HCT116 (cell line): Measurements from ENCODE around the gene OR10P1. TPM values are rescaled to one million over a fixed set of nuclear protein-coding genes. Genes with fewer than 3 reads are reported as not detected.

Experiments
- ATAC-seq: fragments of 200-7000 bp; cut with Tn5 transposase; 2 replicates; pipeline ENCODE4 v1.9.1; 2020; ENCODE audit warnings: mild to moderate bottlenecking, moderate library complexity
- BruUV-seq: library from RNA; stranded (reverse); fragments of 400-500 nt; replicated peaks from 2 replicates; lab custom pipeline; 2021; lab: Mats Ljungman, UMichigan
- CTCF ChIA-PET: fragments of 300-600 bp; sonication (Branson Sonifier 250); formaldehyde crosslinking; loops from one replicate; lab custom pipeline; 2021; ENCODE audit warnings: antibody characterized with exemption; lab: Charles Lee
- POLR2A ChIA-PET: fragments of 300-600, 350-600 bp; sonication (Branson Sonifier 250); formaldehyde crosslinking; loops from one replicate; lab custom pipeline; 2021; ENCODE audit warnings: antibody characterized with exemption; lab: Charles Lee
- RAD21 ChIA-PET, 2 experiments: fragments of 300-600 bp; sonication (Branson Sonifier 250); formaldehyde crosslinking; loops; one replicate each; lab custom pipeline; 2023; ENCODE audit warnings: low total read pairs in 2 of 2; ENCODE audit not compliant: uncharacterized antibody in 2 of 2, unreplicated experiment in 2 of 2, low non-redundant PET in 1 of 2; lab: Charles Lee
- DNase-seq: peaks from one replicate; pipeline ENCODE4 v3.0.0-alpha.2; 2010; ENCODE audit warnings: low read depth, low spot score
- H2AFZ ChIP-seq: fragments of 200-600 bp; shearing (Covaris generic), sonication (generic); 2 replicates; pipeline ENCODE4 v1.6.1; 2017; ENCODE audit warnings: low read depth, mixed run types, mixed read lengths, antibody characterized with exemption, low read length; ENCODE audit not compliant: poor library complexity, severe bottlenecking
- H3K27ac ChIP-seq: 2 replicates; pipeline ENCODE4 v1.5.1; 2012; ENCODE audit warnings: low read depth, low read length
- H3K27me3 ChIP-seq: fragments of 200-600 bp; sonication (generic); 2 replicates; pipeline ENCODE4 v1.6.1; 2016; ENCODE audit warnings: mixed run types, low read length, mixed read lengths; ENCODE audit not compliant: insufficient read depth
- H3K36me3 ChIP-seq, 2 experiments: fragments of 200-500 bp in 1 of 2; fragments of 200-600 bp in 1 of 2; sonication (Bioruptor generic) in 1 of 2; sonication (generic) in 1 of 2; 2 replicates each; pipeline versions ENCODE4 v1.5.1 to v1.6.1; 2014 to 2016; ENCODE audit warnings: low read length in 2 of 2, inconsistent platforms in 1 of 2, mixed read lengths in 1 of 2, mixed run types in 1 of 2; ENCODE audit not compliant: insufficient read depth in 2 of 2, control insufficient read depth in 1 of 2
- H3K4me1 ChIP-seq, 2 experiments: fragments of 200-600 bp in 1 of 2; sonication (generic) in 1 of 2; 2 replicates each; pipeline versions ENCODE4 v1.5.1 to v1.6.1; 2012 to 2017; ENCODE audit warnings: low read length in 2 of 2, inconsistent platforms in 1 of 2, mild to moderate bottlenecking in 1 of 2, mixed read lengths in 1 of 2, mixed run types in 1 of 2, moderate library complexity in 1 of 2; ENCODE audit not compliant: insufficient read depth in 2 of 2, control insufficient read depth in 1 of 2
- H3K4me2 ChIP-seq: fragments of 200-600 bp; sonication (generic); 2 replicates; pipeline ENCODE4 v1.6.1; 2017; ENCODE audit warnings: mixed run types, low read length, mixed read lengths
- H3K4me3 ChIP-seq, 2 experiments: fragments of 200-600 bp in 1 of 2; sonication (generic) in 1 of 2; replicated peaks in 1 of 2; 2 replicates each; pipeline ENCODE4 v1.5.1; 2011 to 2016; ENCODE audit warnings: low read length in 2 of 2, control low read depth in 1 of 2, low read depth in 1 of 2, mild to moderate bottlenecking in 1 of 2, mixed read lengths in 1 of 2, mixed run types in 1 of 2
- H3K79me2 ChIP-seq: fragments of 200-600 bp; sonication (generic); 2 replicates; pipeline ENCODE4 v1.6.1; 2017; ENCODE audit warnings: mild to moderate bottlenecking, mixed run types, low read length, moderate library complexity, mixed read lengths; ENCODE audit not compliant: insufficient read depth
- H3K9ac ChIP-seq: fragments of 200-600 bp; sonication (generic); 2 replicates; pipeline ENCODE4 v1.6.1; 2016; ENCODE audit warnings: low read length, mixed read lengths
- H3K9me2 ChIP-seq: fragments of 200-600 bp; sonication (generic), shearing (Covaris generic); 2 replicates; pipeline ENCODE4 v1.6.1; 2017; ENCODE audit warnings: mixed run types, mild to moderate bottlenecking, moderate library complexity; ENCODE audit not compliant: insufficient read depth
- H3K9me3 ChIP-seq, 2 experiments: fragments of 200-500 bp in 1 of 2; fragments of 200-600 bp in 1 of 2; sonication (Bioruptor generic) in 1 of 2; sonication (generic) in 1 of 2; 2 replicates each; pipeline ENCODE4 v1.6.1; 2014 to 2017; ENCODE audit warnings: low read length in 2 of 2, mixed read lengths in 2 of 2, inconsistent platforms in 1 of 2, low read depth in 1 of 2, mild to moderate bottlenecking in 1 of 2, mixed run types in 1 of 2, moderate library complexity in 1 of 2; ENCODE audit not compliant: control insufficient read depth in 1 of 2, insufficient read depth in 1 of 2
- H4K20me1 ChIP-seq: fragments of 200-600 bp; sonication (generic), shearing (Covaris generic); 2 replicates; pipeline ENCODE4 v1.6.1; 2017; ENCODE audit warnings: mixed run types, mild to moderate bottlenecking, moderate library complexity; ENCODE audit not compliant: insufficient read depth
- CBX3 ChIP-seq: IDR thresholded peaks from 2 replicates; pipeline ENCODE4 v1.6.1; 2012; ENCODE audit warnings: low read depth
- ELF1 ChIP-seq: IDR thresholded peaks from 2 replicates; pipeline ENCODE4 v1.6.1; 2012; ENCODE audit warnings: low read depth, borderline replicate concordance
- EZH2phosphoT487 ChIP-seq: fragments of 200-600 bp; IDR thresholded peaks from 2 replicates; pipeline ENCODE4 v1.6.1; 2018; ENCODE audit warnings: antibody characterized with exemption, borderline replicate concordance
- RAD21 ChIP-seq: IDR thresholded peaks from 2 replicates; pipeline ENCODE4 v1.6.1; 2012; ENCODE audit warnings: low read depth, mild to moderate bottlenecking
- YY1 ChIP-seq: IDR thresholded peaks from 2 replicates; pipeline ENCODE4 v1.6.1; 2011; ENCODE audit warnings: low read length, low read depth, moderate library complexity, mild to moderate bottlenecking; ENCODE audit not compliant: insufficient replicate concordance; ENCODE audit errors: extremely low read depth
- ZFX ChIP-seq: fragments of 450-650 bp; IDR thresholded peaks from 2 replicates; pipeline ENCODE4 v1.6.1; 2017
- ZNF274 ChIP-seq: fragments of 200-500 bp; sonication (Bioruptor generic); IDR thresholded peaks from 2 replicates; pipeline ENCODE4 v1.6.1; 2014; ENCODE audit warnings: mild to moderate bottlenecking, low read depth, low read length, inconsistent platforms
- intact Hi-C: fragments of 100-400 bp; cut with micrococcal nuclease; formaldehyde crosslinking; loops from 2 replicates; pipeline ENCODE4 v1.10.0; 2022
- total RNA-seq: library from RNA; stranded (reverse); gene quantifications from one replicate; pipeline ENCODE4 v1.2.1, GENCODE V29; 2021; ENCODE audit not compliant: unreplicated experiment
- TF ChIP-seq, protein P1 (sequence below): IDR thresholded peaks from 2 replicates; pipeline ENCODE4 v1.6.1; 2012

OR10P1 gene
- total RNA-seq, 1 experiment from 2014 or later = not detected

DNA sequence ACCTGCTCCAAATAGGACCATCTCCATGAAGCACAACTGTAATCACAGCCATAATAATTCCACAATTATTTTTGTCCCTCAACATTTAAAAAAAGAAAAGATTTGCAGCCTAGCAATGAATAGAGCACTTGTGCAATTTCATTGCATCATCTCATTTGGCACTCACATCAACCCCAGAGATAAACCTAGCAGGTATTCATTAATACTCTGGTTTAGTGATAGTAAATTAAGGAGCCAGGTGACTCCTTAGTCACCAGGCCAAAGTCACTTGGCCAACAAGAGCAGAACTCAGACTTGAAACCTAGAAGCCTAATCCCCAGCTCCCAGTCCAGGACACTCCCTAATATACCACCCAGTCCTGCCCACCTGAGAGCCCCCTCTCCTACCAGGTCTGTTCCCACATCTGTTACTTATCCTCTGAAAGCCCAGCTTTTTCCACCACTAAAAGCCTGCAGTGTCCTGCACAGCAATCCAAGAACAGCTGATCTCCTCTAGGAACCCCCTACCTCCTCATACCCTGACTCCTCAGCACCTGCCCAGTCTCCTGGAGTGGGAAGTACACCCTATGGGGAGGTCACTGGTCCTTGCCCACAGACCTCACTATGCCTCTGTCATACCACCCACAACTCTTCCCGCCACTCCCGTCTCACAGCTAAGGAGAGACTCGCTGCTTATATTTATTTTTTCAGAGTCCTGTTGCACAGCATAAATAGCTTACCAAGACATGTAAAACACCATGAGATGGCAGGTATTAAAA is 22.1 kb downstream of the OR10P1 start:
- H3K9me2 ChIP-seq = no peaks in the 10 kb centered on the region
- H3K9ac ChIP-seq = no peak overlapping the region
- CTCF ChIA-PET = interaction anchor here (0.8 to 5.1 kb wide), 5 partner anchors 12 to 79 kb away, joined by 3 to 40 read pairs (median 3); a partner anchor contains a TSS
- H4K20me1 ChIP-seq = no peaks in the 10 kb centered on the region
- no peaks in the 10 kb centered on the region for H3K36me3 ChIP-seq
- no peaks in the 10 kb centered on the region for H3K9me3 ChIP-seq
- H3K4me1 ChIP-seq = no peaks in the 10 kb centered on the region
- H3K27me3 ChIP-seq = no peaks in the 10 kb centered on the region
- ATAC-seq (no peak), DNase-seq (no peak)
- no peak overlapping the region for H3K27ac ChIP-seq
- H3K4me2 ChIP-seq = no peak overlapping the region
- H3K79me2 ChIP-seq = no peaks in the 10 kb centered on the region
- no peak overlapping the region for H2AFZ ChIP-seq
- POLR2A ChIA-PET = no interaction called here
- BruUV-seq = no TSS peak
- intact Hi-C loops = loop anchor here (10.0 kb wide), 1 partner anchor 136 kb away; no protein-coding TSS in a partner anchor
- TF ChIP-seq CBX3 (no peak), ZNF274 (no peak), ELF1 (no peak), RAD21 (no peak), YY1 (no peak), ZFX (no peak), EZH2phosphoT487 (no peak)
- TF ChIP-seq, protein P1, sequence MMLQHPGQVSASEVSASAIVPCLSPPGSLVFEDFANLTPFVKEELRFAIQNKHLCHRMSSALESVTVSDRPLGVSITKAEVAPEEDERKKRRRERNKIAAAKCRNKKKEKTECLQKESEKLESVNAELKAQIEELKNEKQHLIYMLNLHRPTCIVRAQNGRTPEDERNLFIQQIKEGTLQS = no peak
- RAD21 ChIA-PET = interaction anchor here in 1 of 2 experiments (0.9 kb wide), 1 partner anchor 78 kb away, joined by 3 read pairs; no protein-coding TSS in a partner anchor
- H3K4me3 ChIP-seq = no peak overlapping the region
